Measurements from ENCODE around the gene NCEH1.
"Not testable (repeated sequence)": the region's sequence is repeated elsewhere in the genome, so short reads cannot be mapped to it uniquely, and the experiment has no call there.

Gene NCEH1

GRCh38 chr3:172707967-172708366 is 2.9 kb downstream of the NCEH1 start:
- DNase-seq (ENCODE audit: low read depth) = no peak

GRCh38 chr3:172707030-172707429 is 3.8 kb downstream of the NCEH1 start:
- DNase-seq (ENCODE audit: low read depth) = no peak

- no peak for DNase-seq (ENCODE audit: low read depth)
Observed at GRCh38 chr3:172705170-172705569, 5.7 kb downstream of the NCEH1 start.

GRCh38 chr3:172704001-172704400 is 6.9 kb downstream of the NCEH1 start:
- no peak for DNase-seq (ENCODE audit: low read depth)

GRCh38 chr3:172702731-172703130 is 8.1 kb downstream of the NCEH1 start:
- not testable (repeated sequence) for DNase-seq (ENCODE audit: low read depth)

- no peak for DNase-seq (ENCODE audit: low read depth)
Observed at GRCh38 chr3:172702256-172702655, 8.6 kb downstream of the NCEH1 start.

- DNase-seq (ENCODE audit: low read depth) = no peak
Observed at GRCh38 chr3:172701751-172702150, 9.1 kb downstream of the NCEH1 start.

GRCh38 chr3:172700936-172701455 is 9.9 kb downstream of the NCEH1 start:
- no peak for DNase-seq (ENCODE audit: low read depth)

- DNase-seq (ENCODE audit: low read depth) = no peak
Observed at GRCh38 chr3:172700256-172700655, 10.6 kb downstream of the NCEH1 start.

GRCh38 chr3:172699031-172699430 is 11.8 kb downstream of the NCEH1 start:
- no peak for DNase-seq (ENCODE audit: low read depth)

- no peak for DNase-seq (ENCODE audit: low read depth)
Observed at GRCh38 chr3:172698631-172699030, 12.2 kb downstream of the NCEH1 start.

GRCh38 chr3:172697558-172697957 is 13.3 kb downstream of the NCEH1 start:
- no peak for DNase-seq (ENCODE audit: low read depth)

GRCh38 chr3:172696357-172696756 is 14.5 kb downstream of the NCEH1 start:
- DNase-seq (ENCODE audit: low read depth) = no peak

GRCh38 chr3:172694573-172695246 is 16.2 kb downstream of the NCEH1 start:
- DNase-seq (ENCODE audit: low read depth) = no peak

GRCh38 chr3:172692751-172693338 is 18.0 kb downstream of the NCEH1 start:
- no peak for DNase-seq (ENCODE audit: low read depth)

- DNase-seq (ENCODE audit: low read depth) = no peak
Observed at GRCh38 chr3:172690936-172691335, 19.9 kb downstream of the NCEH1 start.

- DNase-seq (ENCODE audit: low read depth) = no peak
Observed at GRCh38 chr3:172688588-172688987, 22.3 kb downstream of the NCEH1 start.

GRCh38 chr3:172687501-172687900 is 23.4 kb downstream of the NCEH1 start:
- no peak for DNase-seq (ENCODE audit: low read depth)

- DNase-seq (ENCODE audit: low read depth) = no peak
Observed at GRCh38 chr3:172685331-172686214, 25.3 kb downstream of the NCEH1 start.

- DNase-seq (ENCODE audit: low read depth) = no peak
Observed at GRCh38 chr3:172680684-172681083, 30.2 kb downstream of the NCEH1 start.

- DNase-seq (ENCODE audit: low read depth) = no peak
Observed at GRCh38 chr3:172679599-172679998, 31.3 kb downstream of the NCEH1 start.

GRCh38 chr3:172678068-172678467 is 32.8 kb downstream of the NCEH1 start:
- no peak for DNase-seq (ENCODE audit: low read depth)
